Type B pancreatic cell (in vitro differentiated cells): ENCODE measurements around the gene POLDIP3. TPM values are rescaled to one million over a fixed set of nuclear protein-coding genes. Genes with fewer than 3 reads are reported as not detected.

Source experiments
- DNase-seq: peaks from one replicate; pipeline ENCODE4 v3.0.0; 2021; ENCODE audit warnings: mixed read lengths; ENCODE audit not compliant: unreplicated experiment; ENCODE audit errors: extremely low spot score
- H3K27ac Mint-ChIP-seq: 2 replicates; pipeline ENCODE4 v1.8.0; 2021; ENCODE audit warnings: mild to moderate bottlenecking, mixed read lengths
- H3K27me3 Mint-ChIP-seq: 2 replicates; pipeline ENCODE4 v1.8.0; 2021; ENCODE audit warnings: mixed read lengths
- H3K36me3 Mint-ChIP-seq: 2 replicates; pipeline ENCODE4 v1.8.0; 2021; ENCODE audit warnings: mixed read lengths
- H3K4me1 Mint-ChIP-seq: one replicate; pipeline ENCODE4 v1.8.0; 2021; ENCODE audit warnings: mixed read lengths; ENCODE audit not compliant: unreplicated experiment
- H3K4me3 Mint-ChIP-seq: 2 replicates; pipeline ENCODE4 v1.8.0; 2021; ENCODE audit warnings: mild to moderate bottlenecking, mixed read lengths
- H3K9me3 Mint-ChIP-seq: 2 replicates; pipeline ENCODE4 v1.8.0; 2021; ENCODE audit warnings: mixed read lengths
- total RNA-seq: library from RNA; stranded (reverse); gene quantifications from 2 replicates; pipeline ENCODE4 v1.2.1, GENCODE V29; 2021; ENCODE audit warnings: low replicate concordance
- TF ChIP-seq, protein P1 (sequence below): fragments of 200-600 bp; sonication (generic); conservative IDR thresholded peaks from 2 replicates; pipeline ENCODE4 v1.5.0; 2021; ENCODE audit warnings: antibody characterized with exemption, mild to moderate bottlenecking

The POLDIP3 gene
- total RNA-seq, 1 donor from 2014 or later, result 86.9 TPM

- TF ChIP-seq, protein P1, sequence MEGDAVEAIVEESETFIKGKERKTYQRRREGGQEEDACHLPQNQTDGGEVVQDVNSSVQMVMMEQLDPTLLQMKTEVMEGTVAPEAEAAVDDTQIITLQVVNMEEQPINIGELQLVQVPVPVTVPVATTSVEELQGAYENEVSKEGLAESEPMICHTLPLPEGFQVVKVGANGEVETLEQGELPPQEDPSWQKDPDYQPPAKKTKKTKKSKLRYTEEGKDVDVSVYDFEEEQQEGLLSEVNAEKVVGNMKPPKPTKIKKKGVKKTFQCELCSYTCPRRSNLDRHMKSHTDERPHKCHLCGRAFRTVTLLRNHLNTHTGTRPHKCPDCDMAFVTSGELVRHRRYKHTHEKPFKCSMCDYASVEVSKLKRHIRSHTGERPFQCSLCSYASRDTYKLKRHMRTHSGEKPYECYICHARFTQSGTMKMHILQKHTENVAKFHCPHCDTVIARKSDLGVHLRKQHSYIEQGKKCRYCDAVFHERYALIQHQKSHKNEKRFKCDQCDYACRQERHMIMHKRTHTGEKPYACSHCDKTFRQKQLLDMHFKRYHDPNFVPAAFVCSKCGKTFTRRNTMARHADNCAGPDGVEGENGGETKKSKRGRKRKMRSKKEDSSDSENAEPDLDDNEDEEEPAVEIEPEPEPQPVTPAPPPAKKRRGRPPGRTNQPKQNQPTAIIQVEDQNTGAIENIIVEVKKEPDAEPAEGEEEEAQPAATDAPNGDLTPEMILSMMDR, result no peak
- Mint-ChIP-seq H3K4me1 (peaks cover 30% of the 10 kb centered on the region), H3K4me3 (peak overlapping the region; percentile 99), H3K27me3 (no peaks in the 10 kb centered on the region), H3K9me3 (no peaks in the 10 kb centered on the region), H3K27ac (peak overlapping the region; percentile 98), H3K36me3 (peaks cover 4% of the 10 kb centered on the region)
- DNase-seq, result no peak
These were observed 32.2 kb upstream of the POLDIP3 start for GRCh38 chr22:42646569-42647525.

DNA sequence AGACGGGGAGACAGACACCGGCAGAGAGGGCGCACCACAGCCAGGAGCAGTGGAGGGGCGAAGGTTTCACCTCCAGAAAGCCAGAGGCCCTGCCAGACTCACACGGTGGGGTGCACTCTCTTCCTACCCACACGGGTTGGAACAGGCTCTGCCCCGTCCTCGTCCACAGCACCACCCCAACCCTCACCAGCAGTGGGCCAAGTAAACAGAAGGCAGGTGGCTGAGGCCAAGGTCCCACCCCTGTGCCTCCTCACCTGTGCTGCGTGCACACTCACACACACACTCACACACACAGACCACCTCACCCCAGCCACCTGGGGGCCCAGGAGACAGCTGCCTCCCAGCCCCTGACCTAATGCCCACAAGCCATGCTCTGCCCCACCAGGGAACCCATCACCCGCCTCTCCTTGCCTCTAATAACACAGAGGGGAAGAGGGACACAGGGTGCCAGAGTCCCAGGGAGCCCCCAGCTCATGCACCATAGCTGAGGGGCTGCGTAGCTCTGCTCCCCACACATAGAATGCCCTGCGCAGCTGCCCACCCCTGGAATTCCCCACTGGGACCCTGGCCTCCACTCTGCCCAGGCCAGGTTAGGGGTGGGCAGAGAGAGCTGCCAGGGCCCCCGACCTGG is 31.4 kb upstream of the POLDIP3 start:
- no peaks in the 10 kb centered on the region for H3K9me3 Mint-ChIP-seq
- H3K36me3 Mint-ChIP-seq, result peaks cover 4% of the 10 kb centered on the region
- TF ChIP-seq, protein P1, result no peak
- H3K4me3 Mint-ChIP-seq, result peak overlapping the region; percentile 60
- DNase-seq, result no peak
- H3K27me3 Mint-ChIP-seq, result no peaks in the 10 kb centered on the region
- H3K27ac Mint-ChIP-seq, result peak overlapping the region; percentile 88
- peaks cover 30% of the 10 kb centered on the region for H3K4me1 Mint-ChIP-seq

DNA sequence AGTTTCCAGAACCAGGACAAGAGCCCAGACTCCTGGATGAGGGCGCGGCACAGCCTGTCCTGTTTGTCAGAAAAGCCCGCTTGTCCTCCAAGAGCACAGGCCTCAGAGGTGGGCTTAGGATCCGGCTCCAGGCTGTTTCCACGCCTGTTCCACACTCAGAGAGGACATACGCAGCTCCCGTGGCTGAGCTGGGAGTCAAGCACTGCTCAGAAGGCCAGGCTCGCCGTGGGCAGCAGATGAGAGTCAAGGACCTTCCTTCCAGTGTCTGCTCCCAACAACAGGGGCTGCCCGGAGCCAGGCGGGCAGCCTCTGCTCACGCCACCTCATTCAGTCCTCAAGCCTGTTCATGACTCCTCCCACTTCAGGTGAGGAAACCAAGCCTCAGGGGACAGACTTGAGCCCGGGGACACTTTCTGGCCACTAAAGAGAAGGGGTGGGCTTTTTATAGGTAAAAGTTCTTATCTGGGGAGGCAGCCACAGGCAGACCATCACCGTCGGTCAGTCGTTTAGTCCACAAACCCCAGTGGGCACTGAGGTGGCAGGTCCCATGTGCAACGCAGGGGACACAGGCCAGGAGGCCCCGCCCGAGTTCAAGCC is 30.8 kb upstream of the POLDIP3 start:
- peak overlapping the region; percentile 88 for H3K27ac Mint-ChIP-seq
- H3K27me3 Mint-ChIP-seq, result no peaks in the 10 kb centered on the region
- H3K4me3 Mint-ChIP-seq, result peak overlapping the region; percentile 79
- TF ChIP-seq, protein P1, result no peak
- no peak for DNase-seq
- H3K4me1 Mint-ChIP-seq, result peaks cover 30% of the 10 kb centered on the region
- peaks cover 4% of the 10 kb centered on the region for H3K36me3 Mint-ChIP-seq
- H3K9me3 Mint-ChIP-seq, result no peaks in the 10 kb centered on the region

DNA sequence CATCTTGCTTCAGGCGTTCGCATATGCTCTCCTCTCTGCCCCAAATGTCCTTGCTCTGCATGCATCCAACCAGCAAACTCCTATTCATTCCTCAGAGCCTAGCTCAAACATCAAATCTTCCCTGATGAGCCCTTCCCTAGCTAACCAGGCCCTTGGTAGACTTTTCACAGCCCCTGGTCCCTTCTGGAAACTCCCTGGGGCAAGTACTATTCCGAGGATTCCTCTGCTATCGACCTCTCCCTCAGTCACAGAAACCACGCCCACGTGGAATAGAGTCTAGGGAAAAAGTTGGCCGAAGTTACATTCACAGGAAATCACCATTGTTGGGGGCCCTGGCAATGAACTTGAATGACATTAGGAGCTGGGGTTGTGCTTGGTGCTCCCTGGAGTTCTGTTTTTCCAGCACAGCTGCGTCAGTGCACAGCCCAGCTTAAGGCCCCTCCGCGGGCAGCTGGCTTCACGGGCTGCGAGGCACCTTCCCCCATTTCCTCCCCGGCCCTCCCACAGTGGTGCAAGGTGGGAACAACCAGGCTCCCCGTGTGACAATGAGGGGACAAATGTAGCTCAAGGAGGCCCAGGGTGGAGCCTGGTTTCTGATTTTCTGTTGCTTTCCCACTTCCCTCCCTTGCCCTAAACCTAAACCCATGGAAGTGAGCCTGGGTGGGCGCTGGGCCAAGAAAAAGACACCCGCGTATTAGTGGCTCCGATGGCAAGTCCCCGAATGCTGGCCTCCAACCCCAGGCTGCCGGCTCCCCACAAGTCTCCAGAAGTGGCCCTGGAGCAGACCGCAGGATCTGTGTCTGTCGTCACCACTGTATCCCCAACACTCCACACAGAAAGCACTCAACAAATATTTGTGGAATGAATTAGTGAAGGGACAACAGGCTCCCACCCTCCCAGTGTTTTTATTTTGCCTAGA is 30.0 kb upstream of the POLDIP3 start:
- peaks cover 4% of the 10 kb centered on the region for H3K36me3 Mint-ChIP-seq
- DNase-seq, result no peak
- no peaks in the 10 kb centered on the region for H3K27me3 Mint-ChIP-seq
- peak overlapping the region; percentile 88 for H3K27ac Mint-ChIP-seq
- peaks cover 34% of the 10 kb centered on the region for H3K4me1 Mint-ChIP-seq
- H3K4me3 Mint-ChIP-seq, result peak overlapping the region; percentile 79
- TF ChIP-seq, protein P1, result no peak
- H3K9me3 Mint-ChIP-seq, result no peaks in the 10 kb centered on the region
